HG02885 (cell line): ENCODE results near the gene SECTM1.
A peak's percentile ranks its signal among the peaks of the same experiment; 100 is the strongest.
"Not testable (repeated sequence)": the region's sequence is repeated elsewhere in the genome, so short reads cannot be mapped to it uniquely, and the experiment has no call there.

Experiments
- ATAC-seq: cut with Tn5 transposase; IDR thresholded peaks from one replicate; pipeline ENCODE4 v1.9.1; 2021; ENCODE audit warnings: mild to moderate bottlenecking; ENCODE audit not compliant: unreplicated experiment, poor library complexity

Gene SECTM1

DNA sequence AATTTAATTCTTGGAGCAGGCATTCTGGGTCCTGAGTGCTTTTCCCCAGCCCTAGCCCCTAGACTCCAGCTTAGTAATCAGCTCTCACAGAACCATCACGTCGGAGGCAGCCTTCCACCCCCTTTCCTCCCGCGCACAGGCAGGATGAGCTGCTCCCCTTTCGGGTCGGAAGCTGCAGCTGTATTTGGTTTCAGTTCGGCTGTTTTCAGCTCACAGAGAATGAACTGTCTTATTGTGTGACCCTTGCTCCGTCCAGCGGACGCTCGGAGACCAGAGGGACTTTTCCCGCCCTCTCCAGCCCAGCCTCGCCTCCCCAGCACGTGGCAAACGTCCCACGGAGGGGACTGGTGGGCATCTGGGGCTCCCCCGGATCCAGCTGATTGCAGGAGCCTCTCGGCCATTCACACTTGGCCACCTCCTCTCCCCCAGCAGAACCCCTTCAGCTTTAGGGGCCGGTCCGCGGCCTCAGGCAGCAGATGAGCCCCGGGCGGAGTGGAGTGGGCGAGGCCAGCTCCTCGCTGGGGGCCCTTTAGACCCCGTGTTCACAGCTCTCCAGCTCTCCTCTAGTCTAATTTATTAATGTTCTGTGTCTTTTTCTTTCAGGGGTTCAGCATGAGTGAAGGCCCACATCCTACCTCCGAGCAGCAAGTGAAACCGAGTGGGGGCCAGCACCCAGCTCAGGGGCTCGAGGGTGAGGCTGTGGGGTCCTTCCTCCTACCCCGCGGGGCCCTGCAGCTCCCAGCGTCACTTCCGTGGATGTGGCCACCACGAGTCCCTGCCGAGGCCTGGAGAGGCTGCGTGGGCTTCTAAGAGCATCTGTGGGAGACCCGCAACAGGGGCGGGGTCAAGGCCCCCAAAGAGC is 37.1 kb upstream of the SECTM1 start:
- no peak for ATAC-seq

DNA sequence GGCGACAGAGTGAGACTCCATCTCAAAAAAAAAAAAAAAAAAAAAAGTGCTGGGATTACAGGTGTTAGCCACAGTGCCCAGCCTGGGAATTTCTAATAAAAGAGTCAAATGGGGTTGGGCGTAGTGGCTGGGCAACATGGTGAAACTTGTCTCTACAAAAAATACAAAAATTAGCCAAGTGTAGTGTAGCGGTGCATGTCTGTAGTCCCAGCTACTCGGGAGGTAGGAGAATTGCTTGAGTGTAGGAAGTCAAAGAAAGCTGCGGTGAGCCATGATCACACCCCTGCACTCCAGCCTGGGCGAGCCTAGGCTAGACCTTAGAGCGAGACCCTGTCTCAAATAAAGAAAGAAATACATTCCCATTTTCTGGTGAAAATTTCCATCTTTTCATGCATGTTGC is 35.6 kb upstream of the SECTM1 start:
- ATAC-seq: no peak

DNA sequence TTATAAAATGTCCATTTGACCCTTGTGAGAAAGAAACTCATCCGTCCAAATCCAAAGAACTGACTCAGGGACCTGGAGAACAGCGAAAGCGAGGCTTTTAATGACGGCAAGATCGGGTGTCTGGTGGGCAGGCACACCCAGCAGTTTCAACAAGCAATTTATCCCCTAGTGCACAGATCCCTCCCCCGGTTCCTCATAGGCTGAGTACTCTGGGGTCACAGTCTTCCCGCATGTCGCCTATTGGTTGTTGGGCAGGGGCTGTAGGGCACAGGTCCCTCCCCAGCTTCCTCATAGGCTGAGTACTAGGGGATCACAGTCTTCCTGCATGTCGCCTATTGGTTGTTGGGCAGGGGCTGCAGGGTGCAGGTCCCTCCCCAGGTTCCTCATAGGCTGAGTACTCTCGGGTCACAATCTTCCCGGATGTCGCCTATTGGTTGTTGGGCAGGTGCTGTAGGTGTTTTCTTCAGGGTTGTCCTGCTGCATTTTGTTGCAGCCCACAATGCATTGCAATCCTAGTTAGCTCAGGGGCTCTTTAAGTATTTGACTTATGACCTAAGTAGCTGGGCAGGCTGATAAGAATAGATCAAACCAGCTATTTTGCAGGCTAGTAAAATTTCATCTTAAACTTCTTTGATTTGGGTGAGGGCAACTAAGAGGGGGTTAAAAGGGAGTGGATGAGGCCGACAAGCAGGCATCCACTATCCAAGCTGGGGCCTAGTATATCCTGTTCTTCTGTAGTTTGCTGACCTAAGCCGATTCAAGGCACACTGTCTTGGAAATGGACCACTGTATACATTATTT is 34.4 kb upstream of the SECTM1 start:
- ATAC-seq: no peak

DNA sequence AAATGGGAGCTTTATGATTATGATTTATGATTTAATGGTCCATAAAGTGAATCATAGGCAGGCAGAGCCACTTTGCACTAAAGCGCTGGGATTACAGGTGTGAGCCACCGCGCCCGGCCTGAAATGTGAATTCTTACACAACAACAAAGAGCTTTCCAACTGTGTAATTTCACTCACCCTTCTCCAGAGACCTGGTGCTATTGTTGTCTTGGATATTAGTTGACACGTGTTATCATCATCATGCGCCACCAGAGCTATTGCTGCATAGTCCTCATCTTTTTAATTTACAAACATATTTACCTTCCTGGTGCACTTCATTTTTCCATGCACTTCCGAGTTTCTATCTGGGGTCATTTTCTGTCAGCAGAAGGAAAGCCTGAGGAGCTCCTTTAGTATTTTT is 33.2 kb upstream of the SECTM1 start:
- ATAC-seq: no peak

DNA sequence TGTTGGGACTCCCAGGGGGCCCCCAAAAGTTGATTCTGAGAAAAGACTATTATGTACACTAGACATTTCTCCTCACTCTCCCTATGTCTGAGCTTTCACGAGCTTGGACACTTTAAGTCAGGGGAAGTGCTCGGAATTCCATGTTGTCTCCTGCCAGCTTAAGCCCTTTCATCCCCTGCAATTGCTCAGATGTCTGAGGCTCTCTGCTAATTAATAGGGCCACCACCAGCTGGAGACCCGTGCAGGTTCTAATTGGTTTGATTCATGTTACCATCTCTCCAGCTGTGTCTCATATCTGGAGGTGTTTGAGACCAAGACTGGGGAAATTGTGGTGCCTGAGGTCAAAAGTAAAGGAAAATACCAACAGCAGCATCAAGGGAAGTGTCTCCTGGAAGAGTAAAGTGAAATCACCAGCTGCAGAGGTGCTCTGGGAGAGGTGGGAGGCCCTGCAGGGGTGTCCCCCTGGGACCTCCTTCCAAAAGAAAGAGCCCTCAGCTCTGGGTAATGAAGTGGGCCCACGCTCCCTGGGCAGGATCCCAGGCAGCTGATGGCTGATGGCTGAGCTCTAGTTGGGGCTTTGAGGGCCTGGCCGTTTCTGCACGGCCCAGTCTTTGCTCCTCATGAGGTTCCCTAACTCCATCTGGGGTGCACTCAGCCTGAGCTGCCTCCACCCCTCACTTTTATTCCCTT is 32.2 kb upstream of the SECTM1 start:
- no peak for ATAC-seq

DNA sequence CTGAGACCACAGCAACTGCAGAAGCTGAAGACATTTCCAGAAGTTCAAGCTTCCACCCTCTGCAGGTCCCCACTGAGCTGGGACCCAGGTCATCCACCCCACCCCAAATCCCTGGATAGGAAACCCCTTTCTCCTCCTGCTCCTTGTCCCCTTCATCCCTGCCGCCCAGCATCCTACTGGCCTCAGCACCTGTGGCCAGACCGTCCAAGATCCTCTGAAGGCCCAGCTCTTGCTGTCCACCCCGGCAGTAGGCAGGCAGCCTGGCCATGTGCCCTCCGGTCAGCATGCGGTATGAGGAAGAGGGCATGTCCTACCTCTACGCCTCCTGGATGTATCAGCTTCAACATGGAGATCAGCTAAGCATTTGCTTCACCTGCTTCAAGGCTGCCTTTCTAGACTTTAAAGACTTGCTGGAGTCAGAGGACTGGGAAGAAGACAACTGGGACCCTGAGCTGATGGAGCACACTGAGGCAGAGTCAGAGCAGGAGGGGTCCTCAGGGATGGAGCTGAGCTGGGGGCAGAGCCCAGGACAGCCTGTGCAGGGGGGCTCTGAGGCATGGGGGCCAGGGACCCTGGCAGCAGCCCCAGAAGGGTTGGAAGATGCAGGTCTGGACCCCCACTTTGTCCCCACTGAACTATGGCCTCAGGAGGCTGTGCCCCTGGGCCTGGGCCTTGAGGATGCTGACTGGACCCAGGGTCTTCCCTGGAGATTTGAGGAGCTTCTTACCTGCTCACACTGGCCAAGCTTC is 28.5 kb upstream of the SECTM1 start:
- ATAC-seq: no peak

DNA sequence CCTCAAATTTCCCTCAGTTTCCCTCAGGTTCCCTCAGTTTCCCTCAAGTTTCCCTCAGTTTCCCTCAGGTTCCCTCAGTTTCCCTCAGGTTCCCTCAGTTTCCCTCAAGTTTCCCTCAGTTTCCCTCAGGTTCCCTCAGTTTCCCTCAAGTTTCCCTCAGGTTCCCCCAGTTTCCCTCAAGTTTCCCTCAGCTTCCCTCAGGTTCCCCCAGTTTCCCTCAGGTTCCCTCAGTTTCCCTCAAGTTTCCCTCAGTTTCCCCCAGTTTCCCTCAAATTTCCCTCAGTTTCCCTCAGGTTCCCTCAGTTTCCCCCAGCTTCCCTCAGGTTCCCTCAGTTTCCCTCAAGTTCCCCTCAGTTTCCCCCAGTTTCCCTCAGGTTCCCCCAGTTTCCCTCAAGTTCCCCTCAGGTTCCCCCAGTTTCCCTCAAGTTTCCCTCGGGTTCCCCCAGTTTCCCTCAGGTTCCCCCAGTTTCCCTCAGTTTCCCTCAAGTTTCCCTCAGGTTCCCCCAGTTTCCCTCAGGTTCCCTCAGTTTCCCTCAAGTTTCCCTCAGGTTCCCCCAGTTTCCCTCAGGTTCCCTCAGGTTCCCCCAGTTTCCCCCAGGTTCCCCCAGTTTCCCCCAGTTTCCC is 26.0 kb upstream of the SECTM1 start:
- not testable (repeated sequence) for ATAC-seq

DNA sequence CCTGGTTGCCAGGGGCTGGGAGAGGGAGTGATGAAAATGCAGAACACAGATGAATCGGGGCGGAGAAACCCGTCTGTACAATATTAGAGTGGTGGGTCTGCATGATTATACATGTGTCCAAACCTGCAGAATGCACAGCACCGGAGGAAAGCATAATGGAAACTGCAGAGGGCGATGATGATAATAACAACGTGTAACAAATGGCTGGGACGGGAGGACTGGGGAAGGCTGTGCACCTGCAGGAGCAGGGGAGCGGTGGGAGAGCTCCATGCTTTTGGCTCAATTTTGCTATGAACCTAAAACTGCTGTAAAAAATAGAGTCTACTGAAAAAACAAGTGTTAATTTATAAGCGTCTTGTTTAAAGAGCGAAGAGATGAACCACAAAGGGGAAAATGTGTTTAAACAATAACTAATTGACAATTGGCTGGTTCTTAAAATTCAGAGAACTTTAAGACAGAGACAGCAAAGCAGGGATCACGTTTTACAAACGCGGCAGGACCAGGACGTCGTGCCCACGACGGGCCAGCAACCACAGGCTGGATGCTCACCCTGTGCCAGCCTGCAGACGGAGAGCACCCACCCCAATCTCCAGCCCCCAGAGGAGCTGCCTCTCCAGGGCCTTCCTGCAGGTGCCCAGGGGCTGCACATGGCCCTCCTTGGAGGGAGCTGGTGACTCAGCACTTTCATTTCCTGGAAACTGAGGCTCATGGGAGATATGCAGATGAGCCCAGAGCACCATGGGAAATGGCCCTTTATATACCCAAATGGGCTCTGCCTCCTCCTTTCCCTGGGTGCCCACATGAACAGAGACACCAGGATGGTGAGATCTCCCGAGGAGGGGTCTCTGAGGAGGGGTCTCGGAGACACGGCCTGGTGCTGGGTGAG is 25.1 kb upstream of the SECTM1 start, which contains the start of gene TEX19:
TEX19 (plus strand) TSS at position 783 of the 886 bp plus-strand sequence. CDS start 2,904 bp downstream, outside the sequence.
- ATAC-seq: no peak

DNA sequence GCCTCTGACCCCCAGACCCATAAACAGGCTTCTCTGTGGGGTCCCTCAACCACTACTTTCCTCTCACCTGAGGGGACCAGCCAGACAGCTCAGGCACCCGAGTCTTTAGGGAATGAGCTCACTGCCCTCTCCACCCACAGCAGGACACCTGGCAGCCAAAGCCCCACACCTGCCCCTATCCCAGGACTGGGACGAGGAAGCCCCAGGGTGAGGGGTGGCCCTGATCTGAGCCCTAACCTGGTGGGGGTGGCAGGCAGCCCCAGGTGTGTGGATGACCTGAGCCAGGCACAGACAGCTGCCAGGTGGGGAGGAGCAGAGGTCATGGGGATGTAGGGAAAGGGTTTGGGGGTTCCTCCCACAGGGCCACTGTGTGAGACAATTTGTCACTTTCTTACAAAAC is 23.8 kb upstream of the SECTM1 start:
- ATAC-seq: no peak

DNA sequence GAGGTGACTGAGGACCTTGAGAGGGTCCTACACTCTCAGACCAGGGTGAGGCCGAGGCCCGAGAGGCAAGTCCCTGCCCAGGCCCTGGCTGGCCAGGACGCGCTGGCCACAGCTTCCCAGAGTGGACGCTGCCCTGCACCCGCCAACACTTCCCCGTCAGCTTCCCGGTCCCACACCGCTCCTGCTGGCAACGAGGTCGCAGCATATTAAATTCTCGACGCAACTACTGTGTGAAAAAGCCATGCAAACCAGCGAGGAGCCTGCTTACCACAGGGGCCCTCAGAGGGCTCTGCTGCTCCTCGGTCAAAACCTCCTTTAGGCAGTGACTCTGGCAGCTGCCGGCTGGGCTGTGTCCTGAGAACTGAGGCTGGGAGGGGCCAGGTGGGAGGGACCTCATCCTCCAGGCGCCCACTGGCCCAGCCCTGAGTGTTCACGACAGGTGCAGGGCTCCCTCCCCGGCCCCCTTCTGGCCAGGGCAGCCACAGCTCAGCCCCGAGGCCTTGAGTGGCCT is 23.3 kb upstream of the SECTM1 start:
- no peak for ATAC-seq

DNA sequence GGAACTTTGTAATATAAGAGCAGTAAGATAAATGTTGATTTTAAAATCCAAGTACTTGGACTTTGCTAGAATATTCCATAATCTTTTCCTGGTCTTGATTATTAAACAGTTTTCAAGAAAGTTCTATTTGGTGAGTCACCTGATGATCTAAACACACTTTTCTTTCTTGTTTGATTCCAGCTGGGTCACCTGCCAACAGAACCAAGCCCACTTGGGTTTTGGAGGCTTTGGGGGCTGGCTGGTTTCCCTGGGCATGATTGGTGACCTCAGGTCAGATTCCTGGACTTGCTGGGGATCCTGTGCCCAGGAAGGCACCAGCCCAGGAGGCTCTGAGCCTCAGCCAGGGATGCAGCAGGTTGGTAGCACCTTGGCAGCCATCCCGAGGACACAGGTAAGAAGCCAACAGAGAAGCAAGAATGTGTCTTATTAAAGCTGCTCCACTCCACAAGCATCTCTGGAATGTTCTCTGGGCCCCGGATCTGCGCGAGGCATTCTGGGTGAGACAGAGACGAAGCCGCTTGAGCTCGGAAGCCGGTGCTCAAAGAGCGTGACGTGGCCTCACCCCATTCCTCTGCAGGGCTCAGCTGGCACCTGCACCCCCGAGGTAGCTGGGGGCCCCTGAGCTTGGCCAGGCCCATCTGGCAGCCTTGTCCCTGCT is 22.3 kb upstream of the SECTM1 start:
- ATAC-seq: no peak

DNA sequence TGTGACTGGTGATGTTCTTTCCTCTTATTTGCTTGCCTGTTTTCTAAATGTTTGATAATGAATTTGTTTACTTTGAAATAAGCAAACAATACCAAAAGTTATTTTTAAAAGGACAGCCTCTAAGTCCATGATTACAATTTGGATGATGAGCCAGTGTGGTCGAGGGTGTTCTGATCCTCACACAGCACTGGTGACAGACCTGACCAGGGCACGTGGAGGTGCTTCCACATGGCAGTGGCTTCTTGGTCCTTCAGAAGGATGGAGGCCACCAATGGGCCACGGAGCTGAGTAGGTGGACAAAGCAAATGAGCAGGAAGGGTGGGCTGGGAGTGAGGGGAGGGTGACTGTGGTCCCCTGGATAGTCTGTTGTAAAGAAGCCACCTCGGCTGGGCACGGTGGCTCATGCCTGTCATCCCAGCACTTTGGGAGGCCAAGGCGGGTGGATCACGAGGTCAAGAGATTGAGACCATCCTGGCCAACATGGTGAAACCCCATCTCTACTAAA is 21.3 kb upstream of the SECTM1 start:
- ATAC-seq: no peak

DNA sequence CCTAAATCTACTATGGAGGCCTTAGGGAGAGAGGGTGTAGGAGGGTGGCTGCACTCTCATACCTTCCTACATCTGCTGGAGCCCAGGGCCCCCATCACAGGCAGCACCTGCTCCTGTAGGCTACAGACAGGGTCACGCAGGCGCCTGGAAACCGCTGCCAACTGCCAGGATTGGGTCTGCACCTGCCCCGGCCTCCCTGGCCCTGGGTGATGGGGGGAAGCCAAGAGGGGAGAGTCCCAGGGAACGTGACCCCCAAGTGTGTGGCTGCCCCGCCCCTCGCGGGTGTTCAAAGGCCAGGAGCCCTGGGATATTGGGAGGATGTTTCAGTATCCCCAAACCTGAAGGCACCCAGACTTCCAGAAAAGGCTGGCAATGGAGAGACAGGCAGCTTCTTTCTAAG is 19.9 kb upstream of the SECTM1 start:
- ATAC-seq: no peak

DNA sequence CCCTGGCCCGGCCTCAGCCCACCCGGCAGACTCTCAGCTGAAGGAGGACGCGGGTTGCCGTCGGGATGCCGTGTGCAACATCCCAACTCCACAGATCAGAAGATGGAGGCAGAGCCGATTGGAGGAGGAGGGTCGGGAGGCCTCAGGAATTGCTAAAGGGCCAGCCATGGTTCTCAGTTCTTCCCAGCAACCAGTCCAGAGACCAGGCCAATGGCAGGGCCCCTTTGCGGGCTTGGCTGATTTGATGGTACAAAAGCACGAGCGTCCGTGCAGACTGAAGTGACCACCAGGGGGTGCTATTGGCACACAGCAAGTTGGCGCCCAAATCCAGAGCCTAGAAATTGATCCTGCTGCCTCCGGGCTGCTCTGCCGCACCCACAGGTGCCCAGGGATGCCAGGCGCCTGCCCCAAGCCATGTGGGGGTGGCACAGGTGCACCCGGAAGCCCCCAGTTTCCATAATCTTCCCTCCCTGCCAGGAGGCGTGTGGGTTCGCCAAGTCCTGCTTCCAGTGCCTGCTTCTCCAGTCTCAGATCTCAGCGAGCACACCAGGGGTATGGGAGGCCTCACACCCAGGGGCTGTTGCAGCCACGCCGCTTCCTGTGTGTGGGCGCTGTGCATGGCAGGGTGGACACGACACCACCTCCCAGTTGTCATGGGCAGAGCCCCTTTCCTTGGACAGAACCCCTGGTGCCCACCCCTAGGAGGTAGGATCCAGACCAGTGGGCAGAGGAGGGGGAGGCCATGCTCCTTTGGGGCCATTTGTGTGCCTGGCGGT is 18.3 kb upstream of the SECTM1 start:
- ATAC-seq: peak; percentile 40

DNA sequence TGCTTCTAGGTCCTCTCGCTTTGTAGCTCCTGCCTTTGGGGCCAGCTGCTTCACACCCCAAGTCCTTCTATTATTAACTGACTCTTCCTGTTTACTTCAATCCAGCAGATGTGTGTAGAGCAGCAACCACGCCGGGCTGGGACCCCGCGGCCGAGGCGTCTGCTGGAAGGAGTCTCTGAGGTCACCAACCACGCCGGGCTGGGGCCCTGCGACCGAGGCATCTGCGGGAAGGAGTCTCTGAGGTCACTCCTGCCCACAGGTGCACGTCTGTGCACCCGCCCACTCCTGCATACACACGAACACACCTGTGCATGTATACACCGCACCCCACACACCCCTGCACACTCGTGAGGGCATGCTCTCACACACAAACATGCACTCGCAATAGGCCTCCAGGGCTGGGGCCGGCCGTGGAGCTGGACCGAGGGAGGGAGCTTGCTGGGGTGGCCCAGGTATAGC is 17.7 kb upstream of the SECTM1 start:
- no peak for ATAC-seq

DNA sequence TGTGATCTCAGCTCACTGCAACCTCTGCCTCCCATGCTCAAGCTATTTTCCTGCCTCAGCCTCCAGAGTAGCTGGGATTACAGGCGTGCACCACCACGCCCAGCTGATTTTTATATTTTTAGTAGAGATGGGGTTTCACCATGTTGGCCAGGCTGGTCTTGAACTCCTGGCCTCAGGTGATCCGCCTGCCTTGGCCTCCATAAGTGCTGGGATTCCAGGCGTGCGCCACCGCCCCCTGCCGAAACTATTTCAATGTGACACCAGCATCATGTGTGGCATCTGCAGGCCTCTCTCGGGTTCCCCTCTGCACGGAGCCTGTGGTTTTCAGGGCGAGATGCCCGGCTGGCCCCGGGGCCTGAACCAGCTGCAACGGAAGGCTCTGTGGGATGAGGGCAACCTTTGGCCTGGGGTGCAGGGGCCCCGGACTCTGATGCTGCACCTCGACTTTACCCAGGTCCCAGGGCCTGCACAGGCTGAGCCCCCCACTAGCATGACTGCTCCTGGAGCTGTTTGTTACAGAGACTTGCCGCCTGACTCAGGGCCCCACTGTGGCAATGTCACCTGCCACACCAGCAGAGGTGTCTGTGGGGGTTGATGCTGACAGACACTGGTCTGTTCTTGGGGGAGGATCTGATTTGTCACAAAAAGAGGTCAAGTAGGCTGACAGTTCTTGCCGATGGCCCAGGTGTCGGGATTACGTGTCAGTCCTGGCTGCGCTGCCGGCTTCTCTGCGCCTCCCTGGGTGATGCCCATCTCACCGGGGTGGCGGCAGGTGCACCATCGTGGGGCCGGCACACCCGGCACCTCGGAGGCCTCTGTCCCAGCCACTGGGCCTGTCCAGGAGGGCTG is 16.8 kb upstream of the SECTM1 start:
- ATAC-seq: no peak
